GM11168 (cell line): ENCODE measurements around the gene IGSF8.

ENCODE experiments used
- in situ Hi-C: fragments of 300-500 bp; cut with MboI; formaldehyde crosslinking; loops from one replicate; pipeline ENCODE4 v1.12.0; 2022; ENCODE audit warnings: low sequenced_read_pairs; ENCODE audit not compliant: unreplicated experiment

Gene IGSF8

DNA sequence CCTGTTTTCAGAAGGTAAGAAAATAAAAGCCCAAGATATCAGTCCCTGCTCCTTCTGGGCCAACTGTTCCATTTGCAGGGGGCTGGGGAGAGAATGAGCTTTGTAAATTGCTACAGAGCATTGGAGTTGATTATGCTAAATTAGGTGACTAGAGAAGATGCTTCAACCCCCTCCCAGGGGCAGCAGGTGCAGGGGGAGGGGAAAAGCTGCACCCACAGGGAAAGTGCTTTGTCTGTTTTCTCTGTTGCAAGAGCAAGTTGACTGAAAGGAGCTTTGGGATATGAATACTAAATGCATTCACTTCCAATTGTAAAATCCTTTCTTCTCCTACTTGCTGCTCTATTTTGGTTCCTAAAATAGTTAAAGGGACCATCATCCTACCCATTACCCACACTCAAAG lies 50.1 kb downstream of the IGSF8 start:
- in situ Hi-C loops = loop anchor here (5.0 kb wide), 1 partner anchor 34 kb away; the partner anchor contains the start of gene KCNJ9

DNA sequence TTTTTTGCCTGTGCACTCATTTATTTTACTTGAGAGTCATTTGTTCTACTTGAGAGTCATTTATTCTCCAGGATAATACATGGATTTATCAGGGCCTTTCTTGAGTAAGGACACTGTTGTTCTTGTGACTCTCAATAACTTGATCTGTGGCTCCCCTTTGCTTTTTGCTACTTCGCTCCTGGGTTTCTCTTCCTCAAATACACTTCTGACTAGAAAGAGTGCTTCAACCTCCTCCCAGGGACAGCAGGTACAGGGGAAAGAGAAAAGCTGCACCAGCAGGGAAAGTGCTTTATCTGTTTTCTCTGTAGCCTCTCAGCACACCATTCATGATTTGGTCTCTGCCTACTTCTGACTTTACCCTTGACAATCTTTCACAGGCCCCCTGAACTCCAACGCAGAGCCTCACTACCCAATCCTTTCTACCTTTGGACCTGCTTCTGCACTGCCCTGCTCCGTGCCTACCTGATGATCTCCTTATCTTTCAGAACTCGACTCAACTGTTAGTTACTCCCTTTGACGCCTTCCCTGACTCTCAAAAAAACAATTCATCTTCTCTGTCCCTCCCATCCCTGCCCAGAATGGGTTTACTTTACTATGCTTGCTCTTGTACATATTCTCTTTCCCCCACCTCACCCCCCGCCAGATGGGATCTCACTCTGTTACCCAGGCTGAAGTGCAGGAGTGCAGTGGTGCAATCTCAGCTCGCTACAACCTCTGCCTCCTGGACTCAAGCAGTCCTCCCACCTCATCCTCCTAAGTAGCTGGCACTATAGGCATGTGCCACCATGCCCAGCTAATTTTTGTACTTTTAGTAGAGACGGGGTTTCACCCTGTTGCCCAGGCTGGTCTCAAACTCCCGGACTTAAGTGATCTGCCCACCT lies 51.1 kb downstream of the IGSF8 start:
- in situ Hi-C loops = loop anchor here (5.0 kb wide), 1 partner anchor 35 kb away; the partner anchor contains the start of gene KCNJ9

DNA sequence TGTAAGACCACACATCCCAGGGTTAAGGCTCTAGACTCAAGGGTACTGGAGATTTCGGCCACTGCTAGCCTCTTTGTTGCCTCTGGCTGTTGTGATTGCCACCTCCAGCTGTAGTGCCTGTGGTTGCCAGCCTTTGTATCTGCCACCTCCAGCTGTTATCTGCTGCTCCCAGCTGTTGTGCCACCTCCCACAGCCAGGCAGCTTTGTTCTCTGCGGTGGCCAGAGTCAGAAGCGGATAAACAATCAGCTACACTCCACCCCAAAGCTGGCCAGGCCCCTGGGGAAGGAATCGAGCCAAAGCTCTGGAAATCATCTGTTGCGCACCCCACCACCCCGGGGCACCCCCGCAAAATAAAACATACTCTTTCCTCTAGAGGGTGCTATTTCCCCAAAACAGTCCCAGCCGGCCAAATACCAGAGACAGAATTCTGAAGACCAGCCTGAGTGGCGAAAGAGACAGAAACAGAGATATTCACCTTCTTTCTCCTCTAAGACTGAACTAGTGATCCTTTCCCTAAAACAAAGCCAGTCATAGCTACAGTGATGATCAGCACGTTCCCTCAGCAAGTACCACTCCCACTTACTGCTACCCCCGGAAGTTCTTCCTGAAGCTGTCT lies 51.8 kb downstream of the IGSF8 start:
- in situ Hi-C loops = loop anchor here (5.0 kb wide), 1 partner anchor 36 kb away; the partner anchor contains the start of gene KCNJ9

GRCh38 chr1:160045653-160046052 lies 52.8 kb downstream of the IGSF8 start:
- in situ Hi-C loops = loop anchor here (5.0 kb wide), 1 partner anchor 37 kb away; the partner anchor contains the start of gene KCNJ9

- in situ Hi-C loops = no loop called here
These were observed 54.9 kb downstream of the IGSF8 start for GRCh38 chr1:160043543-160043942.
